Large intestine (tissue), 3 donors: ENCODE data around the gene ROR2. TPM values are rescaled to one million over a fixed set of nuclear protein-coding genes. Genes with fewer than 3 reads are reported as not detected.

ENCODE experiments used
- DNase-seq, 2 donors: peaks; one replicate each; pipeline versions ENCODE4 v3.0.0 to v3.0.0-alpha.2; 2013
- H3K27ac ChIP-seq: one replicate; pipeline ENCODE4 v1.5.1; 2013; ENCODE audit warnings: low read length
- H3K27me3 ChIP-seq: 2 replicates; pipeline ENCODE4 v1.6.1; 2013; ENCODE audit warnings: low read length; ENCODE audit not compliant: control insufficient read depth, insufficient read depth
- H3K36me3 ChIP-seq: 2 replicates; pipeline ENCODE4 v1.6.1; 2013; ENCODE audit warnings: low read length; ENCODE audit not compliant: control insufficient read depth, insufficient read depth
- H3K4me1 ChIP-seq: one replicate; pipeline ENCODE4 v1.6.1; 2013; ENCODE audit warnings: low read length; ENCODE audit not compliant: control insufficient read depth, insufficient read depth
- H3K4me3 ChIP-seq: one replicate; pipeline ENCODE4 v1.5.1; 2013; ENCODE audit warnings: low read length
- H3K9me3 ChIP-seq: one replicate; pipeline ENCODE4 v1.6.1; 2013; ENCODE audit warnings: mild to moderate bottlenecking, low read depth, low read length, moderate library complexity; ENCODE audit not compliant: control insufficient read depth
- WGBS: methylation state at CpG from one replicate; pipeline ENCODE4 v1.1.5; 2013; ENCODE audit warnings: low lambda C conversion rate; ENCODE audit not compliant: insufficient coverage; 5-methylcytosine and 5-hydroxymethylcytosine counted together
- polyA plus RNA-seq: library from polyadenylated mRNA; unstranded; fragments of 120-200 nt; gene quantifications from one replicate; pipeline ENCODE4 v1.2.1, GENCODE V29; 2013

Gene ROR2
- polyA plus RNA-seq, 1 donor: 17.5 TPM

DNA sequence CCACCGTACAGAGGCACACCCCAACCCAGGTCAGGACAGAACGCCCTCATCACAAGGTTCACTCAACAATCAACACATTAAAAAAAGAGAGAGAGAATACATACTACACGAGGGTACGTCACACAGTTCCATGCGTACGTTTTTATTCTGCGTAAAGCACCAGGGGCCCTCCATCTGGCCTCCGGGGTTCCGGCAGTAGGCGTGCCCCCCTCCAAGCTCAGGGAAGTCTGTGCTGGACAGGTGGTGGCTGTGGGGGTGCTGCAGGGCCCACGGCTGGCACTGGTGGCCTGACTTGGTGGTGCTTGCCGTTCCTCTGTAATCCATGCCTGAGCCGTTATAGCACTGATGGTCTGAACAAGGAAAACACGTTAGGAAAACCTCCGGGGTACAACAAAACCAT, 219.2 kb downstream of the ROR2 start:
- no peaks in the 10 kb centered on the region for H3K9me3 ChIP-seq
- DNase-seq: no peak
- H3K4me1 ChIP-seq: no peaks in the 10 kb centered on the region
- H3K27ac ChIP-seq: no peak overlapping the region
- no peak overlapping the region for H3K4me3 ChIP-seq
- WGBS: no CpG with 5 or more reads among the region's 15 CpGs
- H3K27me3 ChIP-seq: no peaks in the 10 kb centered on the region
- peaks cover 22% of the 10 kb centered on the region for H3K36me3 ChIP-seq

- no CpG with 5 or more reads among the region's 9 CpGs for WGBS
- no peaks in the 10 kb centered on the region for H3K4me1 ChIP-seq
- peaks cover 28% of the 10 kb centered on the region for H3K36me3 ChIP-seq
- no peak overlapping the region for H3K4me3 ChIP-seq
- no peaks in the 10 kb centered on the region for H3K9me3 ChIP-seq
- no peak overlapping the region for H3K27ac ChIP-seq
- H3K27me3 ChIP-seq: no peaks in the 10 kb centered on the region
- no peak for DNase-seq
Measured at GRCh38 chr9:91729558-91729842, 220.5 kb downstream of the ROR2 start.

GRCh38 chr9:91727972-91728371, 222.1 kb downstream of the ROR2 start:
- Histone ChIP-seq H3K27me3 (no peaks in the 10 kb centered on the region), H3K4me3 (no peak overlapping the region), H3K9me3 (no peaks in the 10 kb centered on the region), H3K36me3 (peaks cover 36% of the 10 kb centered on the region), H3K27ac (no peak overlapping the region), H3K4me1 (no peaks in the 10 kb centered on the region)
- no peak for DNase-seq
- 80% methylated on average over 1 of the region's 5 CpGs for WGBS

DNA sequence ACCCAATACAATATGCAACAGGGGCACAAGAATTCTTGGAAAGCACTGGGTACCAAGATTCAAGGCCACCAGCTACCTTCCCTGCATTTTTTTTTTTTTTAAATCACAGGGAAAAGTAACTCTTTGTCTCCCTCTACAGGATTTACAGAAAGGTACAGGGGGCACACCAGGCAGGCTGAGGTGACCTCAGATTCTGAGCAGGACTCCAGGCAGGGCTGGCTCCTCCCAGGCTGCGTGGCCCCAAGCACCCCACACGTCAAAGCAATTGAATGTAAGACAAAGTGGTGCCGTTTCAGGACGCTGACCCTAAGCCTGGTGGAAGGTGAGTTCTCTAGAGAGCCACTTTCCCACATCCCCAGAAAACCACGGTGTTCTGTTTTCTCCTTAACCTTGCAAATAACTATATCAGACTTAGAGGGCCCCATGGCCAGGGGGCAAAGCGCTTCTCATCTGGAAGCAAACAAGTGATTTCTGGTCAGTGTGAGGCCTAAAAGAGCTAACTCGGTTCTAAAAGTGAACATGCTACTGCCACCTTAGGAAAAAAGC, 222.6 kb downstream of the ROR2 start:
- no peaks in the 10 kb centered on the region for H3K9me3 ChIP-seq
- H3K4me3 ChIP-seq: no peak overlapping the region
- H3K27me3 ChIP-seq: no peaks in the 10 kb centered on the region
- H3K4me1 ChIP-seq: no peaks in the 10 kb centered on the region
- no peak overlapping the region for H3K27ac ChIP-seq
- no CpG with 5 or more reads among the region's 7 CpGs for WGBS
- peaks cover 36% of the 10 kb centered on the region for H3K36me3 ChIP-seq
- DNase-seq: peak; percentile 28 to 68

- no peaks in the 10 kb centered on the region for H3K27me3 ChIP-seq
- WGBS: no CpG with 5 or more reads among the region's 19 CpGs
- no peak overlapping the region for H3K27ac ChIP-seq
- no peak for DNase-seq
- H3K36me3 ChIP-seq: peaks cover 35% of the 10 kb centered on the region
- H3K4me3 ChIP-seq: no peak overlapping the region
- H3K9me3 ChIP-seq: no peaks in the 10 kb centered on the region
- no peaks in the 10 kb centered on the region for H3K4me1 ChIP-seq
Measured at GRCh38 chr9:91726406-91727100, 223.5 kb downstream of the ROR2 start.

GRCh38 chr9:91725651-91726050, 224.4 kb downstream of the ROR2 start:
- no peak overlapping the region for H3K27ac ChIP-seq
- no peak for DNase-seq
- no peaks in the 10 kb centered on the region for H3K27me3 ChIP-seq
- H3K36me3 ChIP-seq: peaks cover 33% of the 10 kb centered on the region
- no CpG with 5 or more reads among the region's 7 CpGs for WGBS
- H3K9me3 ChIP-seq: no peaks in the 10 kb centered on the region
- no peak overlapping the region for H3K4me3 ChIP-seq
- H3K4me1 ChIP-seq: no peaks in the 10 kb centered on the region

DNA sequence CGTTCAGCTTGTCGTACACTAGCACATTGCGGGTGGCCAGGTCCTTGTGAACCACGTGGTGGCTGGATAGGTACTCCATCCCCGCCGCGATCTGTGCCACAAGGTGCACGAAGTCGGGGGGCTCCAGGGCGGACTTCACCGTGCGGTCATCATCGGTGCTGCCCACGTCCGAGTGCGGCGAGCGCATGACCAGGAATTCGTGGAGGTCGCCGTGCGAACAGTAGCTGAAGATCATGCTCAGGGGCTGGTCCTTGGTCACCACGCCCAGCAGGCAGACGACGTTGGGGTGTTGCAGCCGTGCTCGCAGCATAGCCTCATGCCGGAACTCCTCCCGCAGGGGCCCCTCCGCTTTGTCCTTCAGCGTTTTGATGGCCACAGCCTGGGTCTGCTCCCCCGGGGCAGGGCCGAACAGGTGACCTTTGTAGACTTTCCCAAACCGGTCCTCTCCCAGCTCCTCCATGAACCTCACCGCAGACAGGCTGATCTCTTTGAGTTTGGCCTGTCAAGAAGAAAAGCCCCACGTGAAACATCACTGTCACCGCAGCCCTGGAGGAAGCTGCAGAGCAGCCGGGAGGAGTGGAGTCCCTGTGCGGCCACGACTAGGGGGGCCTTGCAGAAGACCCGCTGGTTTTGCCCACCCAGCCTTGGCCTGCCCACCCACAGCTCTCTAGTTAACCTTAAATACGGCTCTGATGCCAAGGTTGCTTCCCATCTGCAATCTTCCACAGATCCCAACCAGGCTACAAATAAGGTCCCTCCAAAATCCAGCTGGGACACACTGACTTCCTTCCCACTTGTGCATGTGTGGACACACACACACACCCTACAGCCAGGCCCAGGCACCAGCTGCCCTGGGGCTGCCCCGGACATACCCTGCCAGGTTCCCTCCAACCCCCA, 225.2 kb downstream of the ROR2 start:
- Histone ChIP-seq H3K4me1 (no peaks in the 10 kb centered on the region), H3K9me3 (no peaks in the 10 kb centered on the region), H3K27ac (no peak overlapping the region), H3K27me3 (no peaks in the 10 kb centered on the region), H3K36me3 (peaks cover 31% of the 10 kb centered on the region), H3K4me3 (no peak overlapping the region)
- no peak for DNase-seq
- WGBS: no CpG with 5 or more reads among the region's 43 CpGs

DNA sequence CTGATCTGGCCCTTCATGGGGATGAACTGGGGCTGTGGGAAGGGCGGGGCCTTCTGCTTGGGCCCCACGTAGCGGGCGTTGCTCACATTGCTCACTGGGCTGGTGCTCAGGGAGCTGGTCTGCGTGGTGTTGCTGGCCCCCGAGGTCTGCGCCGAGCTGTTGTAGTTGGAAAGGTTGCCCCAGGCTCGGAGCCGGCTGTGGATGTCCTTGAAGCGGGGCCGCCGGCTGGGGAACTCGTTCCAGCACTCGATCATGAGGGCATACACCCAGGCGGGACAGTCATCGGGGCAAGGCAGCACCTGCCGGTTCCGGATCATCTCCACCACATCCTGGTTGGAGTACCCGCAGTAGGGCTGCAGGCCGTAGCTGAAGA, 226.0 kb downstream of the ROR2 start:
- Histone ChIP-seq H3K27me3 (peaks cover 3% of the 10 kb centered on the region), H3K27ac (no peak overlapping the region), H3K4me1 (no peaks in the 10 kb centered on the region), H3K36me3 (peaks cover 28% of the 10 kb centered on the region), H3K9me3 (no peaks in the 10 kb centered on the region), H3K4me3 (no peak overlapping the region)
- WGBS: no CpG with 5 or more reads among the region's 21 CpGs
- no peak for DNase-seq

GRCh38 chr9:91723420-91724067, 226.5 kb downstream of the ROR2 start:
- H3K9me3 ChIP-seq: no peaks in the 10 kb centered on the region
- H3K4me1 ChIP-seq: no peaks in the 10 kb centered on the region
- no peak for DNase-seq
- H3K36me3 ChIP-seq: peaks cover 28% of the 10 kb centered on the region
- peaks cover 4% of the 10 kb centered on the region for H3K27me3 ChIP-seq
- no CpG with 5 or more reads among the region's 23 CpGs for WGBS
- H3K4me3 ChIP-seq: no peak overlapping the region
- no peak overlapping the region for H3K27ac ChIP-seq
